Upper lobe of left lung (tissue), 6 donors: Measurements from ENCODE around the gene TP73. TPM values are rescaled to one million over a fixed set of nuclear protein-coding genes. Genes with fewer than 3 reads are reported as not detected.

Experiments
- ATAC-seq, 2 donors: fragments of 200-7000 bp; cut with Tn5 transposase; one replicate each; pipeline ENCODE4 v1.9.1; 2022; ENCODE audit warnings: mild to moderate bottlenecking in 2 of 2, moderate library complexity in 2 of 2; ENCODE audit not compliant: low FRiP score in 2 of 2
- DNase-seq, 2 donors: peaks; one replicate each; pipeline ENCODE4 v3.0.0-alpha.2; 2019 to 2020
- H3K27ac ChIP-seq, 4 donors: fragments of 200-600 bp; sonication (generic); one replicate each; pipeline ENCODE4 v1.5.1; 2016 to 2019
- H3K27me3 ChIP-seq, 4 donors: fragments of 200-600 bp; sonication (generic); one replicate each; pipeline ENCODE4 v1.5.1; 2017 to 2019
- H3K36me3 ChIP-seq, 4 donors: fragments of 200-600 bp; sonication (generic); one replicate each; pipeline ENCODE4 v1.5.1; 2016 to 2019
- H3K4me1 ChIP-seq, 4 donors: fragments of 200-600 bp; sonication (generic); one replicate each; pipeline ENCODE4 v1.5.1; 2018 to 2019
- H3K4me3 ChIP-seq, 4 donors: fragments of 200-600 bp; sonication (generic); one replicate each; pipeline ENCODE4 v1.5.1; 2017 to 2019; ENCODE audit warnings: mild to moderate bottlenecking in 2 of 4, moderate library complexity in 1 of 4
- H3K9me3 ChIP-seq, 4 donors: fragments of 200-600 bp; sonication (generic); one replicate each; pipeline ENCODE4 v1.5.1; 2018 to 2019
- EP300 ChIP-seq, 4 donors: sonication (generic); formaldehyde crosslinking; IDR thresholded peaks; one replicate each; pipeline ENCODE4 v1.5.1; 2017; ENCODE audit warnings: antibody characterized with exemption in 4 of 4, control low read depth in 2 of 4
- POLR2A ChIP-seq, 4 donors: fragments of 450-650 bp; IDR thresholded peaks; one replicate each; pipeline ENCODE4 v1.5.1; 2016 to 2017; ENCODE audit warnings: antibody characterized with exemption in 4 of 4, mild to moderate bottlenecking in 2 of 4
- POLR2AphosphoS5 ChIP-seq, 2 donors: sonication (generic); formaldehyde crosslinking; IDR thresholded peaks; one replicate each; pipeline ENCODE4 v1.5.1; 2017; ENCODE audit warnings: antibody characterized with exemption in 2 of 2
- WGBS, 2 donors: methylation state at CpG; one replicate each; pipeline ENCODE4 v1.1.5; 2017 to 2018; 5-methylcytosine and 5-hydroxymethylcytosine counted together
- total RNA-seq, 6 donors: library from RNA; depleted of rRNA in 4 of 6; stranded (reverse); fragments of >200 nt in 4 of 6; gene quantifications; one replicate each; pipeline versions ENCODE4 v1.1.0 to v1.2.1, GENCODE V29; 2016 to 2021
- TF ChIP-seq, protein P1 (sequence below), 6 experiments: fragments of 450-650 bp in 4 of 6; fragments of 200-600 bp in 2 of 6; sonication (generic) in 2 of 6; IDR thresholded peaks; one replicate each; pipeline ENCODE4 v1.5.1; 2016 to 2019; ENCODE audit warnings: antibody characterized with exemption in 6 of 6
- donor health status: DM: no; HTN: no; CAD: no; lungs with moderate emphysema.
- donor health status: DM: no; HTN: yes; CAD: no; lungs with severe emphysema.

TP73 gene
- total RNA-seq, 6 donors from 2014 or later: 0.77 to 9.8 (median 4.1) TPM

DNA sequence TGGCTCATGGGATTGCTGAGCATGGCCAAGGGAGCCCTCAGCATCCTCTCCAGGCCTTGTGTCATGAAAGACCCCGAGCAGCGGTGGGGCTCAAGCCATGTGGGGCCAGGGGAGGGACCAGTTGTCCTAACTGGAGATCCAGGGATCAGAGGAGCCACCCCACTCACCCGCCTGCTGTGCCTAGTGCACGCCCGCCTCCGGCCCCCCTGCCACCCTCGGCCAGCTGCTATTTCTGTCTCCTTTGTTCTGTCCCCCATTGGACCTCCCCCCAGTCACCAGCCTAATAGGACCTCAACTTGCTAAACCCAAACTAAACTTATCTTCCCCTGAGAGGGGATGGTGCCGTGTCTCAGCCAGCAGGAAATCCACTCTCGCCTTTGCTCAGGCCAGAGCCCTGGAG is 44.4 kb downstream of the TP73 start:
- no peak for TF ChIP-seq EP300 (IDR thresholded peaks at IDR 0.05)
- TF ChIP-seq POLR2A (IDR thresholded peaks at IDR 0.05): no peak
- TF ChIP-seq, protein P1, sequence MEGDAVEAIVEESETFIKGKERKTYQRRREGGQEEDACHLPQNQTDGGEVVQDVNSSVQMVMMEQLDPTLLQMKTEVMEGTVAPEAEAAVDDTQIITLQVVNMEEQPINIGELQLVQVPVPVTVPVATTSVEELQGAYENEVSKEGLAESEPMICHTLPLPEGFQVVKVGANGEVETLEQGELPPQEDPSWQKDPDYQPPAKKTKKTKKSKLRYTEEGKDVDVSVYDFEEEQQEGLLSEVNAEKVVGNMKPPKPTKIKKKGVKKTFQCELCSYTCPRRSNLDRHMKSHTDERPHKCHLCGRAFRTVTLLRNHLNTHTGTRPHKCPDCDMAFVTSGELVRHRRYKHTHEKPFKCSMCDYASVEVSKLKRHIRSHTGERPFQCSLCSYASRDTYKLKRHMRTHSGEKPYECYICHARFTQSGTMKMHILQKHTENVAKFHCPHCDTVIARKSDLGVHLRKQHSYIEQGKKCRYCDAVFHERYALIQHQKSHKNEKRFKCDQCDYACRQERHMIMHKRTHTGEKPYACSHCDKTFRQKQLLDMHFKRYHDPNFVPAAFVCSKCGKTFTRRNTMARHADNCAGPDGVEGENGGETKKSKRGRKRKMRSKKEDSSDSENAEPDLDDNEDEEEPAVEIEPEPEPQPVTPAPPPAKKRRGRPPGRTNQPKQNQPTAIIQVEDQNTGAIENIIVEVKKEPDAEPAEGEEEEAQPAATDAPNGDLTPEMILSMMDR (IDR thresholded peaks at IDR 0.05): no peak
- TF ChIP-seq POLR2AphosphoS5 (IDR thresholded peaks at IDR 0.05): no peak
- DNase-seq (no peak), ATAC-seq (no peak)
- H3K27ac ChIP-seq: no peak overlapping the region
- peaks cover 0 to 9% (median 3%) of the 10 kb centered on the region in 4 donors for H3K4me1 ChIP-seq
- no peaks in the 10 kb centered on the region for H3K36me3 ChIP-seq
- H3K4me3 ChIP-seq: no peak overlapping the region
- 88 to 91% methylated on average over 9 of the region's 9 CpGs for WGBS, 2 donors
- H3K27me3 ChIP-seq: no peaks in the 10 kb centered on the region
- no peaks in the 10 kb centered on the region for H3K9me3 ChIP-seq

DNA sequence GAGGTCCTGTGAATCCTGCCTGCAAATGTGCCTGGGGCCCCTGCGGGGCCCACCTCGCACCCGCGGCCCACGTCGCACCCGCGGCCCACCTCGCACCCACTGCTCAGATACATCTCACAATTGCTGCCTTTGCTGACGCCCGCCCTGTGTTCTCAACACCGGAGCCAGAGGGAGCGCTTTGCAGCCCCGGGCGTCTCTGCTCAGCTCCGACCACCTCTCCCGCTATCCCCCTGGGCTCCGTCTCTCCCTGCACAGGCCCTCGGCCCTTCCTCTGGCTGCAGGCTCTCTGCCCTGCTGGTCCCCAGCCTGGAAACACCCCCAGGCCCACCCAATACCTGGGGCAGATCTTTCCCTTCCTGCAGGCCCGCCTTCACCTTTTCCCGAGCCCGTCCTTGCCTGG is 44.8 kb downstream of the TP73 start:
- DNase-seq (no peak), ATAC-seq (no peak)
- 89 to 93% methylated on average over 20 to 21 of the region's 22 CpGs for WGBS, 2 donors
- Histone ChIP-seq H3K9me3 (no peaks in the 10 kb centered on the region), H3K27ac (no peak overlapping the region), H3K4me1 (peaks cover 0 to 9% (median 3%) of the 10 kb centered on the region in 4 donors), H3K27me3 (no peaks in the 10 kb centered on the region), H3K36me3 (no peaks in the 10 kb centered on the region), H3K4me3 (no peak overlapping the region)
- TF ChIP-seq POLR2AphosphoS5 (IDR thresholded peaks at IDR 0.05): no peak
- TF ChIP-seq EP300 (IDR thresholded peaks at IDR 0.05): no peak

DNA sequence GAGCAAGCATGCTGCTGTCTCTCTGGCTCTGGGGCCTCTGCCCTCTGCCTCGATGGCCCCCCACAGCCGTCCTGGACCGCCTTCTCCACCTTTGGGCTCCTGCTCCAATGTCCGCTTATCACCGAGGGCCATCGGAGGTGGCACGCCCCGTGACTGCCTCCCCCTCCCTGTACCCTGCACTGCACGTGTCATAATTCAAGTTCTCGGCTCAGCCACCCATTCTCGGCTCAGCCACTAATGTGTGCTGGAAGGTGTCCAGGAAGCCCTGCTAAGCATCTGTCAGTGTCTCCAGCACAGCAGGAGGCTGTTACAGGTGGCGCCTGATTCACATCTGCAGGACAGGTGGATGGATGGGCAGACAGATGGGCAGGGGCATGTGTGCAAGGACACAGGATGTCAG is 45.5 kb downstream of the TP73 start:
- Histone ChIP-seq H3K9me3 (no peaks in the 10 kb centered on the region), H3K27ac (no peak overlapping the region), H3K27me3 (no peaks in the 10 kb centered on the region), H3K36me3 (no peaks in the 10 kb centered on the region), H3K4me1 (peaks cover 0 to 9% (median 3%) of the 10 kb centered on the region in 4 donors), H3K4me3 (no peak overlapping the region)
- WGBS, 2 donors: 88 to 90% methylated on average over 10 to 12 of the region's 12 CpGs
- ATAC-seq (no peak), DNase-seq (no peak)
- TF ChIP-seq EP300 (IDR thresholded peaks at IDR 0.05): no peak
- no peak for TF ChIP-seq POLR2A (IDR thresholded peaks at IDR 0.05)
- TF ChIP-seq POLR2AphosphoS5 (IDR thresholded peaks at IDR 0.05): no peak
- TF ChIP-seq, protein P1 (IDR thresholded peaks at IDR 0.05): no peak

DNA sequence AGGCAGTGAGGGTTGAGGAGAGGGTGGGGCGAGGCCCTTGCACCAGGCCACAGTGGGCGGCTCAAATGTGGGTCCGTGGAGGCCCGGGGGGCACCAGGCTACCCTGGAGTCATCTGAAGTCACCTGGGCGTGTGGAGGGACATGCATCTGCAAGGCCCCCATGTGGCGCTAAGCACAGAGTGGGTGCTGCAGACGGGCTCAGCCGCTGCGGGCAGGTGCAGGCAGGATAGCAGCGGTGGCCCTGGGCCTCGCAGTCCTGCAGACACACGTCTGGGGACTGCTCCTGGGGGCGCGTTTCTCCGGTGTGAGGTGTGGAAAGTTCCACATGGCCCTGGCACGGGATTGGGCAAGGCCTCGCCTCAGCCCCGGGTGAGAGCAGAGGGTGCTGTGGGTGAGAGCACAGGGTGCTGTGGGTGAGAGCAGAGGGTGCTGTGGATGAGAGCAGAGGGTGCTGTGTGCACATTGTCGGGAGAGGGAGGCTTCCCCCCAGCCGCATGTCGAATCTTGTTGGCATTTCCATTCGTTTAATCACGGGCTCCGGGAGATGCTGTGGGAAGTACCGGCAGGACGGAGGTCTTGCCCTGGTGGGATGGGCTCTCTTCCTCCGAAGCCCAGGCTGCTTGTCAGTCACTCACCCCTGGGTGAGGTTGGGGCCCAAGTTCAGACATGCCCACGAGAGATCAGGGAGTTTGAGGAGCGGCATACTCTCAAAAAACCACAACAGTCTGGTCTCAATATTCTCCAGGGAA is 46.5 kb downstream of the TP73 start:
- H3K9me3 ChIP-seq: no peaks in the 10 kb centered on the region
- H3K4me1 ChIP-seq: peaks cover 0 to 9% (median 3%) of the 10 kb centered on the region in 4 donors
- TF ChIP-seq EP300 (IDR thresholded peaks at IDR 0.05): no peak
- TF ChIP-seq, protein P1 (IDR thresholded peaks at IDR 0.05): no peak
- no peak for TF ChIP-seq POLR2AphosphoS5 (IDR thresholded peaks at IDR 0.05)
- no peak for TF ChIP-seq POLR2A (IDR thresholded peaks at IDR 0.05)
- ATAC-seq: no peak
- DNase-seq: peak in 1 of 2 donors; percentile 76
- H3K36me3 ChIP-seq: no peaks in the 10 kb centered on the region
- H3K4me3 ChIP-seq: no peak overlapping the region
- no peak overlapping the region for H3K27ac ChIP-seq
- H3K27me3 ChIP-seq: no peaks in the 10 kb centered on the region
- 88 to 90% methylated on average over 23 to 28 of the region's 29 CpGs for WGBS, 2 donors

DNA sequence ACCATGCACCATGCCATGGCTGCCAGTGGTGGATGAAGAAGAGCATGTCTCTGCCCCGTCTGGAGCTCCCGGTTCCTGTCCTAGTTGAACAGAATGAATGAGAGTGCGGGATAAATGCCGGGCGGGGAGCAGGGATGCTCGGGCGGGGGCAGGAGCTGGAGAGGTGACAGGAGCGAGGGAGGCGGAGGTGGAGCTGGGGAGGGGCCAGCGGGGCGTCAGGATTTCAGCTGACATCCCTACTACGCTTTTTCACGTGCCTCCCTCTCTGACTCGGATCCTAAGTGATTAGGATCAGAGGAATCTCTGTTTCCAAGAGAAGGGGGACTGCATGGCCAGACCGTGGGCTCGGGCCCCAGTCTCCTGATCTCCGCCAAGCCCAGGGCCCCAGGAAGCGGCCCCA is 47.3 kb downstream of the TP73 start:
- Histone ChIP-seq H3K36me3 (no peaks in the 10 kb centered on the region), H3K9me3 (no peaks in the 10 kb centered on the region), H3K27me3 (no peaks in the 10 kb centered on the region), H3K4me1 (peaks cover 0 to 9% (median 3%) of the 10 kb centered on the region in 4 donors), H3K27ac (no peak overlapping the region), H3K4me3 (no peak overlapping the region)
- 57 to 63% methylated on average over 14 to 18 of the region's 18 CpGs for WGBS, 2 donors
- no peak for TF ChIP-seq POLR2A (IDR thresholded peaks at IDR 0.05)
- no peak for TF ChIP-seq EP300 (IDR thresholded peaks at IDR 0.05)
- TF ChIP-seq POLR2AphosphoS5 (IDR thresholded peaks at IDR 0.05): no peak
- DNase-seq: no peak
- no peak for ATAC-seq

DNA sequence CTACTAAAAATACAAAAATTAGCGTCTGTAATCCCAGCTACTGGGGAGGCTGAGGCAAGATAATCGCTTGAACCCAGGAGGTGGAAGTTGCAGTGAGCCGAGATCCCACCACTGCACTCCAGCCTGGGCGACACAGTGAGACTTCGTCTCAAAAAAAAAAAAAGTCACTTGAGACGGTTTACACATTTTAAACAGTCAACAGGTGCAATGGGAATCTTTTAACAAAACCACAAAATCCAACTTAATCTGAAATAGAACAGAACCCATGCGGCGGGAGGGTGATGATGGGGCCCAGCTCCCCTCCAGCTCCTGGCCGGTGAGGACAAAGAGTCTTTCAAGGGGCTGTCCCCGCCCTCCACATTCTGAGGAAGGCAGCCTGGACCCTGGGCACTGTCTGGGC is 48.3 kb downstream of the TP73 start:
- H3K4me3 ChIP-seq: no peak overlapping the region
- WGBS, 2 donors: 84 to 86% methylated on average over 10 of the region's 10 CpGs

More for the DNA sequence above, 48.3 kb downstream of the TP73 start:
- Histone ChIP-seq H3K36me3 (no peaks in the 10 kb centered on the region), H3K4me1 (peaks cover 0 to 5% (median under 1%) of the 10 kb centered on the region in 4 donors), H3K9me3 (no peaks in the 10 kb centered on the region), H3K27me3 (no peaks in the 10 kb centered on the region), H3K27ac (no peak overlapping the region)
- TF ChIP-seq POLR2AphosphoS5 (IDR thresholded peaks at IDR 0.05) (no peak), EP300 (IDR thresholded peaks at IDR 0.05) (no peak), POLR2A (IDR thresholded peaks at IDR 0.05) (no peak)
- TF ChIP-seq, protein P1 (IDR thresholded peaks at IDR 0.05): no peak
- no peak for ATAC-seq
- no peak for DNase-seq
